GM18909 (cell line): ENCODE measurements around the gene GSG1L.

ENCODE experiments used
- ATAC-seq: cut with Tn5 transposase; IDR thresholded peaks from one replicate; pipeline ENCODE4 v1.9.1; 2021; ENCODE audit warnings: mild to moderate bottlenecking; ENCODE audit not compliant: unreplicated experiment, poor library complexity

GSG1L gene

DNA sequence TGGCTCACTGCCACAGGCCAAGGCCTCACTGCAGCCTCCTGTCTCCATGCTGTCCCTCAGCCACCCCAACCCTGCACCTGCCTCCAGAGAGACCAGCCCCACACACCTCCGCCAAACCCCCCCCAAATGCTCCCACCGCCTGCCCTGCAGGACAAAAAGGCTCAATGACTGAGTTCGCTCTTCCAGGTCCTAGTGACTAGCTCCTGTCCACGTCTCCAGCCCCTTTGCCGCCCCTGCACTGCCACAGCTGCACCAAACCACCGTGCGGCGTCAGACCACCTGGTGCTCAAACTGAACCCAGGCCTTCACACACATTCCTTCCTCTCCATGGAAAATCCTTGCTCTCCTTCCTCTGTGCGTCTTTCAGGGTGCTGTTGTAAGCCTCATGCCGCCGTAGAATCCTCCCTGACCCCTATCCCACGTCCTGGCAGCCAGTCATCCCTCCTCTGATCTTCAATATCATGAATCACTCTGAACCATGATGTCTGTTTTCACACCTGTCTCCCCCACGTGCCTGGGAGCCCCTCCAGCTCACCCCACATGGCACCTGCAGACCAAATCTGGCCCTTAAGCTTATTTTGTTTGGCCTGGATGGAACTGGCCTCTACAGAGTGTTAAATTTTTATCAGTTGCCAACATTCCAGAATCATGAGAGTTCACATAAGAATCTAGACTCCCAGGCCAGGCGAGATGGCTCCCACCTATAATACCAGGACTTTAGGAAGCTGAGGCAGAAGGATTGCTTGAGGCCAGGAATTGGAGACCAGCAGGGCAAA lies 4.3 kb upstream of the GSG1L start:
- no peak for ATAC-seq

GRCh38 chr16:28064706-28065249 lies 1.3 kb upstream of the GSG1L start:
- no peak for ATAC-seq

DNA sequence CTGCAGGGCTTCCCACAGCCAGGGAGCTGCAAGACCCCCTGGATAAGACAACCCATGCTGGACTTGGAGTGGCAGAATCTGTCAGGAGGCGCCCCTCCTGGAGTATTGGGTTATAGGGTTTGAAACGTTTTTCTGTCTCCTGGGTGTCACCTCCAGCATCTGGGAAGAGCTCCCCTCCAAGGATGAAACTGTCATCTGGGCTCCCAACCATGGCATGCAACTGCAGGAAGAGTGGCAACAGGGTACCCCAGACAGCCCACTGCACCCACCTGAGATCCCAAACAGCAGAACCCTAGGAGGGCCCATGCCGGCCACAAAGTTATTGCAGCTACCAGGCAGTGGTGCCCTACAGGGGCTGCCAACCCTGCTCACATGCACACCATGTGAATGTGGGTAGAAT lies 636 bp upstream of the GSG1L start:
- ATAC-seq = no peak

GRCh38 chr16:28062847-28063521 lies 530 bp downstream of the GSG1L start:
- no peak for ATAC-seq

GRCh38 chr16:28062261-28062846 lies 1.2 kb downstream of the GSG1L start:
- ATAC-seq = no peak

DNA sequence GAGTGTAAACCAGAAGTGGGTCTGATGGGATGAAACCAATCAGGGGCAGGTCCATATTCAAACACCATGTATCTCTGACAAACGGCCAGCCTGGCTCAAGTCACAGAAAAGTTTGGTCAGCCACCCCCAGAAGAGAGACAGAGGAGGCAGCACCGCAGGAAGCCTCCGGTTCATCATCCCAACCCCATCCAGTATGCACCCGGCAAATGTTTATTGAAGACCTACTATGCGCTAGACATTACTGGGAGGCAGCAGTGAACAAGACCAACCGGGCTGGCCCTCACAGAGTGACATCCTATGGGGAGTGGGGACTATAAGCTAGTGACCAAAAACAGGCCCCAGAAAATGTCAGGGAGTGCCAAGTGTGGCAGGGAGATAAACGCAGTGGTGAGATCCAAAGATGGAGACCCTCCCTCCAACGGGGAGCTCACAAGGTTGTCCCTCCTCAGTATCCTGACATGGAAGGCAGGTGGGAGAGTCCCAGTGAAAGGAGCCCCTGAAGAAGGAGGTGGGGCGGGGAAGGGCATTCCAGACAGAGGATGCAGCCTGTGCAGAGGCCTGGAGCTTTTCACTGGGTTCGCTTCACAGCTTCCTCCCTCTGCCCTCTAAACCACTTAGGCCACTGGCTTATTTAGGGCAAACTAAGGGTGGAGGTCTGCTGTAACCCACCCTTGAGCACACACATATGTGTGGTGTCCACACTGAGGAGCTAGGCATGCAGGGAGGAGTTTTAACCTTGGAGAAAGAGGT lies 2.0 kb downstream of the GSG1L start:
- no peak for ATAC-seq

DNA sequence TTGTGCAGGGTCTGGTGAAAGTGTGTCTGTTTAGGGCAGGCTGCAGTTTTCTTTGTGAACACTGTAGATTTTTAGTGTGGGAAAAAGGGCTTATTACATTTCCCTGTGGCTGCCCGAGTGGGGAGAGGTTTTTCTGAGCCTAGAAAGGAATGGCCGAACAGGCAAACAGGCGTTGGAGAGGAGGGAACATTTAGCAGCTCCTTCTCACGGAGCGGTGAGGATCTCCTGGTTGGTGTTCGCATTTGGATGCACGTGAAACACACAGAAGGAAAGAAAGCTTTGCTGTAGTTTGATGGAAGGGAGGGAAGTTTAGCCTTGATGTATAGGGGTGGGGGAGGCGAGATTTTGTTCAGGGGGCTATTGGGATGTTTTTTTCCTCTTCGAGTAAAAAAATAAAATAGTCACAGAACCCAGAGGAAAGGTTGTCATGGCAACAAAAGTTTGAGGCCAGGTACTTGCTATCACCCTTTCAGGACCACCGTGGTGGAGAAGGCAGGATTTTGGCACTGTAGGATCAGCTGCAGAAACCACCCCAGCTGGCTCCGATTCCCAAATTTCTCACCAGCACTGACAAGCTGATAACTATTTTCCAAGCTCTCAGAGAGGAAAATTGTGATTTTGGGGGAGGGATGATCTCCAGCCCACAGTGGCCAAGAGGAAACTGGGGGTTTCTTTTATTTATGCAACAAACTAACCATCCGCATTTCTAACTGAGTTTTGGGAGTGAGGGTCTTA lies 3.5 kb downstream of the GSG1L start:
- ATAC-seq = no peak

DNA sequence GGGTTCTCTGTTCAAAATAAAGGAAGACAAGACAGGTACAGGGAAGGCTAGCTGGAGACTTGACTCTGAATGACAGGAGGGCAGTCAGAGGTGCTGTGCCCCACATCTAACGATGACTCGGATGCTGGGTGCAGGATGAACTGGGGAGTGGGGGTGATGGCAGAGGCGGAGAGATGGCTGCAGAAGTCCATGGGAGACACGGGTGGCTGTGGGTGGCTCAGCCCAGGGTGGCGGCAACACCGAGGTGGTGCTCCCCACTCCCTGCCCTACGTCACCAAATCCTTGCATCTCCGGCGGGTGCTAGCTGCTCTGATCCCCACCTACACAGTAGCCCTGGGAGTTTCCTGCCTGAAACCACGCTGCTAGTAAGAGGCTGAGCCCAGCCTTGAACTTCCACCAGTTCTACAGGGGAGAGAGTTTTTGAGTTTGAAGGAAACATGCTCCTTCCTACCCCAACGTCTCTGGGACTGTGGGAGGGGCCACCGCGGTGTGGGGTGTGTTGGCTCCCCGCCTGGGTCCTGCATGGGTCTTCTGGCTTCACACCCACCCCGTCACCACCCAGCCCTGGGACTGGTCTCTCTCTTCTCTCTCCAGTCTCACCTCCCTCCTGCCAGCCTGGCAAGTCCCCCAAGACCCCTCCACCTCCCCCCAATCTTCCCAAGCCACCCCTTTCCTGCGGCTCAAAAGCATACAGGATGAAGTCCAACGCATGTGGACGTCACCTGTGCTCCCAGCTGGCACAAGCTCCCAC lies 4.5 kb downstream of the GSG1L start:
- ATAC-seq = no peak

- no peak for ATAC-seq
Observed at GRCh38 chr16:28057949-28058348, 5.6 kb downstream of the GSG1L start.

- no peak for ATAC-seq
Observed at GRCh38 chr16:28053461-28053860, 10.1 kb downstream of the GSG1L start.

DNA sequence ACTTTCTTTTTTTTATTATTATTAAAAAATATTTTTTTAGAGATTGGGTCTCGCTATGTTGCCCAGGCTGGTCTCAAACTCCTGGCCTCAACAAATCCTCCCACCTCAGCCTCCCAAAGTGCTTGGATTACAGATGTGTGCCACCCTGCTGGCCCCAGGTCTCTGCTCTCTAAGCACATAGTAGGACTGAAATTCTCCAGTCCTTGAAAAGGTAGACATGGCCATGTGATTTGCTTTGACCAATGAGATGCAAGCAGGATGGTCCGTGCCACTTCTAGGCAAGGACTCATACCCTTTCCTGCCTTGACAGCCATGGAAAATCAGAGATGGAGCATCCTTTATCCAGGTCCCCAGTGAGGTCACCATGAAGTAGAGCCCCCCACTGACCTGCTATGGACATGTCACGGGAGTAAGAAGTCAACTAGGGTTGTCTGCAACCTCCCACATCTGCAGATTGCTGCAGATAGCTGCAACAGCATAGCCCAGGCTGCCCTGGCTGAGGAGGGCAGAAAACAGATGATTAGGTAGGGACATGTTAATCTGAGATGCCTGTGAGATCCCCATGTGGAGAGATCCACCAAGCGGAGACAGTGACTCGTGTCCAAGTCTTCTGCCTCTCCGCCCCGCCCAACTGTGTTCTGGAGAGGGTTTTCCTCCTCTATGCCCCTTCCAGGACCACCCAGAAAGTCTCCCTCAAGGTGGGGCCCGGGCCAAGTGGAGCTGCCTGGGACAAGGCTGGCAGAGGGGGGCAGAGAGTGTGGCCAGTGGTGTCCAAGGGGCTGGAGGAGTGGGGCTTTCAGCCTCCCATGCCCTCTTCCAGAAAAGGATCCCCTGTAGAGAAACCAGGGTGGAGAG lies 11.0 kb downstream of the GSG1L start:
- no peak for ATAC-seq

DNA sequence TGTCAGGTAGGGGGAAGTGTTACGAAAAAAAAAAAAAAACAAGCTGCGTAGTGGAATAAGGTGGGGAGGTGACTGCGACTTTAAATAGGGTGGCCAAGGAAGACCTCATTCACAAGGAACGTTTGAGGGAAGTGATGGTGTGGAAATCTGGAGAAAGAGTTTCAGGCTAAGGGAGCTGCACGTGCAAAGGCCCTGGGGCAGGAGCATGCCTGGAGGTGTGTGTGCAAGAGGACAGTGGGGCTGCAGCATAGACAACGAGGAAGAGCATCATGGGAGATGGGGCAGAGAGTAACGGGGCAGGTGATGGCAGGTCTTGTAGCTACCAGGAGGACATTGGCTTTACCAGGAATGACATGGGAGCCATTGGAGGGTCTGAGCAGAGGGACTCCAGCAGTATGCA lies 12.0 kb downstream of the GSG1L start:
- no peak for ATAC-seq

DNA sequence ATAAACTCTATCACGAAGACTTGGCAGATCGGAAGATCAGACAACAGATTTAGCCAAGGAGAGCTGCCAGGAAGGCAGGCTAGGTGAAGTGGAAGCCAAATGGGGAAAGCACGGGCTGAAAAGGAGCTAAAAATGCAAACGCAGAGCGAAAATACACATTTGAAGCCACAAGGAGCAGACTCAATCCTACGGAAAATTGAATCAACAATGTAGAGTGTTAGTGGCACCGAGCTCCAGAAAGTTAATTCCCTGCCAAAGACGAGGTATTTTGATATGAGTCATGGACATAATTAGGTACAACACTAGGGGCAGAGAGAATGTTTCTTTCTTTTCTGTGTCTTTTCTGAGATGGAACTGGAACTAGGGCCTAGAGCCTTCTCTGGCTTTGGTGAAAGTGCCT lies 20.7 kb downstream of the GSG1L start:
- no peak for ATAC-seq

DNA sequence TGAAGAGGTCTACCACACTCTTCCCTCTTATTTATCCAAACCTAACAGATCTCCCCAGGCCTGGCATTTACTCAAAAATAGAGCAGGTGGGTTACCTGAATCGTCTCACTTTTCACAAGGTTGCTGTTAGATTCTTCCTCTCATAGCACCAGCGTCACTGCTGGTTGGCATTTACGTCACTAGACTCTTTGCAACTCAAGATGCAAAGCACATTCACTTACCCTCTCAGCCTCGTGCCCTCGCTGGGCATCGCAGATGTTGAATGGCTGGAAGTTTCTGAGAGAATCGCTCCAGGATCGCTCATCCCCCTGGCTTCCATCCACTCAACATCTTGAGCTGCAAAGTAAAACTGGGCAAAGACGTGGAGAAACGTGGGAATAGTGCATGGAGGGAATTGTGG lies 21.9 kb downstream of the GSG1L start:
- no peak for ATAC-seq

DNA sequence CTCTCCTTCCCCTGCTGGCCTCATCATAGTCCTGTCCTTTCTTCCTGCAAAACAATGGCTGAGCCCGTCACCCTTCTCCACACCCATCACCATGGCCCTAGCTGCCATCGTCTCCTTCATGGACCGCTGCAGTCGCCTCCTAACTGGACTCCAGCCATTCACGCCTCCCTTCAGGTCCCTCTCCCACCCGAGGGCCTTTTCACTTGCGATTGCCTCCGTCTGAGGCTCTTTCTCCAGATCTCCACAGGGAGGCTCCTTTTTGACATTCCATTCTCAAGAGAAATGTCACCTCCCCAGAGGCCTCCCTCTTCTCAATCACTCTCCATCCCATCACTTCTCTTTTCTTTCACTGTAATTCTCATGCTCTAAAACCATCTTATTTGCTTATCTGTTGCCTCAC lies 23.5 kb downstream of the GSG1L start:
- ATAC-seq = no peak

DNA sequence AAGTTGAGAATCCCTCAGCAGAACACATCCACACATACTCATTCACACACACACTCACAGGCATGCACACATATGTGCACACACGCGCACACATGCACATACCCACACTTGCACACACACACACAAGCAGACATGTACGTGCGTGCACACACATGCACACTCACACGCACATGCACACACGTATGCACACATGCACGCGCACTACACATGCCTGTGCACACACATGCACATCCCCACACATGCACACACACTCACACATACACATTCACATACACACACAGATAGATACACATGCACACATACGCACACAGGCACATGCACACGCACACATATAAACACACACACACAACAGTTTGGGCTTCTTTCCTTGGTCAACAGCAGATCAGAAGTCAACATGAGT lies 24.0 kb downstream of the GSG1L start:
- no peak for ATAC-seq

DNA sequence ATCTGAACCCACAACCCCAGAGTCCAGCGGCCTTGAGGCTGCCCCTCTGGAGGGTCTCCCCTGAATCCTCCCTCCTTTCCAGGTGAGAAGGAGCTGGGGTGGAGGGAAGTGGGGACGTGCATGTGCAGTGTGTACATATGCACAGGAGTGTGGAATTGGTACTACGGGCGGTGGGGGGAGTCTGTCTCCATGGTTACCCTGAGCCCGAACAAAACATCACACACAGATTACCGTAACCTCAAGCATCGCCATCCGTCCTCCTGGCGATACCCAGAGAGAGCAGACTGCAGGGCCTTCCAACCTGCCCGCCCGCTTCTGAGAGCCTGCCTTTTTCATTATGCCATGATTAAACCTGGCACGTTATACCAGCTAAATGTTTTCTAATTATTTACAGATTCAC lies 25.1 kb downstream of the GSG1L start:
- ATAC-seq = no peak

DNA sequence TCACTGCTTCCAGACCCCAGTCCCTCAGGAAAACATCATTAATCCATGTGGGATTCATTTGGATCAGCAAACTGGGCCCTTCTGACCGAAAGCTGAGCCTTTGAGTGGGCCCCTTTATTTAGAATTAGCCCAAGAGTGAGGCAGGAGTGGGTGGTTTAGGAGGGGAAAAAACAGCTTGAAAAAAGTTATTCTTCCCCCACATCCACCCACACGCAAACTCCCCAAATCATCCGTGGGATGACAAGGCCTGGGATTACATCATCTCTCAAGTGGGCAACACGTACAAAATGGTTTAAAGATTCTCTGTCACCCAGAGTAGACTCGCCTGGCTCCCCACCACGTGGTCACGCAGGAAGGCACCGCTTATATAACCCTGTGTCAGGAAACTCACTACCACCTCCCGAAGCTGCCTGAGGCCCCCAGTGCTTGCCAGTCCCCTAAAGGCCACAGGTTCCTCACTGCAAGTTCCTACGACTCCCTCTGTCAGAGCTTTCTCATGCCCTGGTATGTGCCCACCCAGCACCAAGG lies 27.6 kb downstream of the GSG1L start:
- ATAC-seq = no peak
